ENCODE data around the gene WDR3.
"Not testable (repeated sequence)": the region's sequence is repeated elsewhere in the genome, so short reads cannot be mapped to it uniquely, and the experiment has no call there.

Gene WDR3

DNA sequence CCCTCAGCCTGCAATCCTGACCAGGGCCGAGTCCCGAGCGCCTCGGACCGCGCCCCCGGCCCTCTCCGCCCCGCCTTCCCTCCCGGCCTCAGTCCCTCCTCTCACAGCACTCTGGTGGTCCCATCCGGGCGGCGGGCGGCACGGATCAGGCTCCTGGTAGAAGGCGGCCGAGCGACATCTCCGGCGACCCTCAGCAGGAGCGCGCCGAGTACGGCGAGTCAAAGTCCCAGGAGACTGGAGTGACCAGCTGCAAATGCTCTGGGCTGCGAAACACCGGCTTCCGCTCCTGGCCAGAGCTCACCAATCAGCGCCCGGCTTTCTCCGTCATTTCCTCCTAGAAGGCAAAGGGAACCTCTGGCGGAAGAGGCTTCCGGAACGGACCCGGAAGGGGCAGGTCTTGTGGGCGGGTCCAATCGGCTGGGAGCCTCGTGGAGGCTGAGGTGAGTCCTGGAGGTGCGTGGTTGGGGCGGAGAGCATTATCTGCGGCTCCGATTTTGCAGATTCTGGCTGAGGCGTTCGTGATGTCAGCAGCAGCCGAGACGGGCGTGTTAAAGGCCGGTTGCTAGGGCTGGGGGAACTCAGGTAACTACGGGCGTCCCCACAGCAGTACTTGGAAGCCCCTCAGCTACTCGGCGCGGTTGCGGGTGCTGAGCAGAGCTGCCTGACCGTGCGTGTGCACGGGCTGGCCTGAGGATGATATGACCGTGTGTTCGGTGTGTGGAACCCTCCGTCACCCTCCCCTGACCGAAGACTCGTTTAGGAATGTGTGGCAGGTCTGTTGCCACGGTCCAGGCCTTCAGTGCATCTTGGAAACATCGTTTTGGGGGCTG lies at the start of gene WDR3, which contains the start of gene GDAP2:
TSS of gene WDR3 (plus strand) at position 397 of the 830 bp plus-strand sequence. CDS start 3,581 bp downstream, outside the sequence.
TSS of gene GDAP2 (minus strand) at position 279 of the 830 bp plus-strand sequence. CDS start 9,264 bp downstream, outside the sequence.
- peak; percentile 91 for DNase-seq

DNA sequence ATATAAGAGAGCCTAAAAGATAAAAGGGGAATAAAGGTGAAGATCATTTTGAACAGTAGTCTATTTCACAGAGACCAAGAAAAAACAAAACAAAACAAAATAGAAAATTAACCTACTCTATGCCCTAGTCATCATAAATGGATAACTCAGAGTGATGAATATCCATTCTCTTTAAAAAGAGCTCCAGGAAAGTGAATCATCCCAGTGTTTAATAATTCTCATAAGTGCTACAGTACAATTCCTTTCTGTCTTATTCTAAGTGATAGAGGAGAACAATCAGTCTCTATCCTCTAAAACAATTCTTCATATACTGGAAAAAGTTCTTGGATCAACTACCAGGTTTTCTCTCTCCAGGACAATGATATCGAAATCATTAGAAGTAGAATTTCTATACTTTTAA lies 45.9 kb upstream of the WDR3 start:
- DNase-seq: no peak

DNA sequence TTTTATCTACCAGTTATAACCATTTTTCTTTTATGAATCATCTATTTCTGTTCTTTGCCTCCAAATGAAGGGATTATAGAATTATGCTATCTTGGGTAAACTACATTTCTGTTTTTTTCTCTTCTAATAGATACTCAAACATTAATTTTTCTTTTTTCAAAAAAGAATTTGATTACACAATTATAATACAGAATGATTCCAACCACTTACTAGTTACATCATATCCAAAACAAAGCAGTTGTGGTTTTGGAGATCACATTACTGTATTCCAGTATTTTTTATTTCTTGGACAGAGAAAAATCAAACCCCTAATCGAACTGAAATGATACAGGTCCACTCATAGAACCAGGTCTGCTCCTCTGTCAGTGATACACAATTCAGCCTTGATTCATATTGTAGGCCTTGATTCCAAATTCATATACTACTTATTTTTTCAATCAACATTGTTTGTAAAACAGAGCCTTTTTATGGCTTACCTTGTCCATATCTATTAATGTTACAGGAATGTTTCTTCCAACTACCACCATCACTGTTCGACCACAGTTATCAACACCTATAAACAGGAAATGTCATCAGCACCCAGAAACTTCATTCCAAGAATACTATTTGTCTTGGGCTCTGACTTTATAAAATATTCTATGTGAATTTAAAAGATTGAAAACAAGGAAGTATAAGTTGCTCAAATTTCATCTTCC lies 43.3 kb upstream of the WDR3 start:
- no peak for DNase-seq

DNA sequence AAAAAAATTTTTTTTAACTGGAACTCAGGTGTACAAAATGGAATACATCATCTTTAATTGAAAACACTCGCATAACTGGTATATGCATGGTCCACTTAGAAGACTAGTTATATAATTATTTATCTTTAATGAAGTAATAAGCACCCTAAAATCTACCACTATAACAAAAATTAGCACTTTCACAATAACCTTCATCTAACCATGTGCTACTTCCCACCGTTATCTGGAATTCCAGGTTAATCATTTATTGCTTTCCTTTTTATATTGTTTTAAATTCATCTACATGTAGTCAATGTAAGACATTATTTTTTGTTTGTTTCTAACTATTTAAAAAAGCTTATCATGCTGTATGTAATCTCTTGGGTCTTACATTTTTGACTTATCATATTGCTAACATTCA lies 39.1 kb upstream of the WDR3 start:
- DNase-seq: no peak

DNA sequence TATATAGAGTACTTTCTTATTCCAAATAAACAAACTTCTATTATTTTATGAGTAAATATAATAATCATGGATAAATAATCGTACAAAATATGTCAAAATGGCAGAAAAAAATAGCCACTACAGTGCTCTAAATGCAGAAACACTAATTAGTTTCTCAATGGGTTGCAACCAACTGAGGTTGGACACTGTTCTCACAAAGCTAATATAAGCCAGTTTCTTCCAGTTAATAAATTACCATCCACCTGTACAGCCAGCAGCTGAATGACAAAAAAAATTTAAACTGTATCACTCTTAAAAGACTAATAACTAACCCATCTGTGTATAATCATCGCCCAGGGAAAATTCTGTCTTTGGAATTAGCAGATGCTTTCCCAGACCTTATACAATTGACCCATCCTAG lies 37.0 kb upstream of the WDR3 start:
- DNase-seq: no peak

DNA sequence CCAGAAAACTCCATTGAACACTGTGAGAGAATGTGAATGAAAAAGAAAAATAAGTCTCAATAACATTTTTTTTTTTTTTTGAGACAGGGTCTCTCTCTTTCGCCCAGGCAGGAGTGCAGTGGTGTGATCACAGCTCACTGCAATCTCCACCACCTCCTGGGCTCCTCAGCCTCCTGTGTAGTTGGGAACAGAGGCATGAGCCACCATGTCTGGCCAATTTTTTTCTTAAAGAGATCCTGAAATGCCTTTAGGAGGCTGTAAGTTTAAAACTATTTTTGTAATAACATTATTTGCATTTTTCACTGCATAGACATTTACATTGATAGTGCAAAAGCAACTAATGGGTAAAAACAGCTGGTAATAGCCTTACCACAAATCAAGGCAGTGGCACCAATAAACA lies 35.5 kb upstream of the WDR3 start:
- DNase-seq: no peak

DNA sequence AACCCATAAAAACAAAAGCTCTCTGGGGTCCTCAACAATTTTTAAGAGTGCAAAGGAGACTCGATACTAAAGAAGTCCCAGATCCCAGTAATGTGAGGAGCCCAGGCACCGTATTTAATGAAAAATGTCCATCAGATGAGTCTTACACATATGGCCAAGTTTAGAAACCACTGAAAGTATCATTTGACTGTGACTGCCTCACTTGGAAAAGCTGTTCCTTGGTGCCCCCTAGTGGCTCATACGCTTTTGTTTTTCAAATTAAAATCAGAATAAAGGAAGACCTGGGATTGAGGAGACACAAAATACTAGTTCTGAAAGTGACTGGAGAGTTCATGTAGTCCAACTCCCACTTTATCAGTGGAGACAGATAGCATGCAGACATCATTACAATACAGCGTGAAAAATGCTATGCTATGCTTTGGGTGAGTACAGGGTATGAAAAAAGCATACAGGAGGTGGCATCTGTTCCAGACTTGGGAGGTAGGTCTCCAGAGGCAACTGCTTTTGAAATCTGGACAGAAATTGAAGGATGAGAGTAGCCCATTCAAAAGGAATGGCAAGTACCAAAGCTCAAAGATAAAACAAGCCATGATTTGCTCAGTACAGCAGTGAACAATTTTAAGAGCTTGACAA lies 33.9 kb upstream of the WDR3 start:
- DNase-seq: peak; percentile 87

DNA sequence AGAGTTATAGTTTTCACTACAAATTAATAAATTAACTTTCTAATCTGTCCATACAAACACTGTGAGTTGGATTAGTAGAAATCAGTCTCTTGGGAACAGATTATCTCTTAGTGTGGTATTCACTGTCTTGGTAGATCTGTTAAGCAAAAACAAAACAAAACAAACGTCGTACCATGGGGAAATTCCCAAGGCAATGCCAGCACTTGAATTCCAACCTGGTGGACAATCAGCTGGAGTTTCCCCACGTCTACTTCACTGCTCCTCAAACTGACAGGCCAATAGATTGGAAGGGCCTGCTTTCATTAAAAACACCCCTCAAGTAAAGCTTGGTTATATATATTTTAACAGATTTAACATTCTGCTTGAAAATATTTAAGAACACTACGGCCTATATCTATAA lies 32.0 kb upstream of the WDR3 start:
- no peak for DNase-seq

DNA sequence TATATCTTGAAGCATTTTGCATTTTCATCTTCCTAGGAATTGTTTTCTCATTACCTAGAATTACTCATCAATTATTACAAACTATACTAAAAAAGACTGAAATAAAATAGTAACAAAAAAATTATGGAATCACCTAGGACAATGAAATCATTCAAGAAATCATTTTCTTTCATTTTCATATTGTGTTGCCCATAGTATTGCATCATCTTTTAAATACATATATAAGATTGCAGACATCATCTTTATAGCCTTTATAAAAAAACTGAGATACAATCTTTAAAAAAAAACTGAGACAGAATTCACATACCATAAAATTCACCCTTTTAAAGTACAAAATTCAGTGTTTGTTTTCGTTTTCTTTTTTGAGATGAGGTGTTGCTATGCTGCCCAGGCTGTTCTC lies 29.7 kb upstream of the WDR3 start:
- DNase-seq: no peak

DNA sequence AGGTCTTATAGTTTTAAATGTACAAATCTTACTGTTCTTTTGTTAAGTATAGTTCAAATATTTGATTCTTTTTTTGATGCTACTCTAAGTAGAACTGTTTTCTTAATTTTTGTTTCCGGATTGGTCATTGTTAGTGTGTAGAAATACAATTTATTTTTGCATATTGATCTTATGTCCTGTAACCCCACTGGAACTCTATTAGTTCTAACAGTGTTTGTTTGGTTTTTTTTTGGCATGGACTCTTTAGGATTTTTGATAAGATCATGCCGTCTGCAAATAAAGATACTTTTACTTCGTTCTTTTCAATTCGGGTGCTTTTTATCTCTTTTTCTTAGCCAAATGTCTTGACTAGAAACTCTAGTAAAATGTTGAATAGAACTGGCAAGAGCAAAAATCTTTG lies 26.6 kb upstream of the WDR3 start:
- DNase-seq: no peak

DNA sequence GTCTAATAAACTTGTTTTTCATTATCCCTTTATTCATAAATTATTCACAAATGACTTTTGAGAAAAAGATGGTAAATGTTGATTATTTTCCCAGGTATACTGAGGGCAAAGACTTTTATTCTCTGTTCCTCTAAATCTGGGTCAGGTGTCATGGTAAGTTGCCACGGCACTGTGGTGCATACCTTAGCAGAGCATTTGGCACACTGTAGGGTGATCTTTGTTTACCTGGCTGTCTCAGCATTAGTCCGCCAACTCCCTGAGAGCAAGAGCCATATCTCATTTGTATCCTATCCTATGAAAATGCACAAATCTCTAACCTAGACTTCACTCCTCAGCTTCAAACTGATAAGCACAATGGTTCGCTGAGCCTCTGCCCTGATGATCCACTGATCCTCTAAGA lies 25.1 kb upstream of the WDR3 start:
- DNase-seq: no peak

DNA sequence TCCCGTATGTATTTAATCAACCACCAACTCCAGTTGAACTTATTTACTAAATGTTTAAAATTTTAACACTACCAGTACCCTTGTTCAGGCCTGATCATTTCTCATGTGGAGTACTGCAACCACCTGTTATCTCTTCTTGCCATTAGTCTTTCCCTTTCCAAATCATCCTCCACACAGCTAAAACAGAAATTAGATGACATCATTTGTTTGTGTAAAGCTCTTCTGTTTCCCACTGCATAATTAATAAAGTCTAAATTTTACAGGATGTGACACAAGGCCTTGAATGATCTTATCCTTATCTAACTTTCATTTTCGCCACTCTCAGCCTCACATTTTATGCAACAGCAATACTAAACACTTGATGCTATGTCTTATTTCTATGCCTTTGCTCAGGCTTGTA lies 24.5 kb upstream of the WDR3 start:
- DNase-seq: no peak

DNA sequence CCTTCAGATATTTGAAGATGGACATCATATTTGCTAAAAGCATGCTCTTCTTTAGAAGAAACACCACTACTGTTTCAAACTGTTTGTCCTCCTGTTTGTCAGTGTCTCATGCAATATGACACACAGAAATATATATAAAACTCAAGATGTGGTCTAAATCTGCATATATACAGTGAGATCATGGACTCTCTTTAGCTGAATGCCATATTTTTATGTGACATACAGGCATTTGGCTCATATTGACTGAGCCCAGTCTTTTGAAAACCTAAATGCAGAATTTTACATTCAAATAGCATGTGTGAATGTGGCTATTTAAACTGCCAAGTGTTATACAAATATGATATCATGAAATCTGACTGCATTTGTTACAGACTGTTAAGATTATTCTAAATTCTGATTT lies 18.5 kb upstream of the WDR3 start:
- DNase-seq: no peak

DNA sequence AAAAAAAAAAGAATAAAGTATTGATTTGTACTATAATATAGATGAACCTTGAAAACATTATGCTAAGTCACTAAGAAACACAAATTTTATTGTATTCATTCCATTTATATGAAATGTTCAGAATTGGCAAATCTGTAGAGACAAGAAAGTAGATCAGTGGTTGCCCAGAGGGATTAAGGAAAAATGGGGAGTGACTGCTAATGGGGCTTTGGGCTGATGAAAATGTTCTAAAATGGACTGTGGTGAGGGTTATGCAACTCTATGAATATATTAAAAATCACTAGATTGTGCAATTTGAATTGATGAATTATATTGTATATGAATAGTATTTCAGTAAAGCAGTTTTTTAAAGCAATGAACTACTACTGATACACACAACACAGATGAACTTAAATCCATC lies 10.2 kb upstream of the WDR3 start:
- no peak for DNase-seq

DNA sequence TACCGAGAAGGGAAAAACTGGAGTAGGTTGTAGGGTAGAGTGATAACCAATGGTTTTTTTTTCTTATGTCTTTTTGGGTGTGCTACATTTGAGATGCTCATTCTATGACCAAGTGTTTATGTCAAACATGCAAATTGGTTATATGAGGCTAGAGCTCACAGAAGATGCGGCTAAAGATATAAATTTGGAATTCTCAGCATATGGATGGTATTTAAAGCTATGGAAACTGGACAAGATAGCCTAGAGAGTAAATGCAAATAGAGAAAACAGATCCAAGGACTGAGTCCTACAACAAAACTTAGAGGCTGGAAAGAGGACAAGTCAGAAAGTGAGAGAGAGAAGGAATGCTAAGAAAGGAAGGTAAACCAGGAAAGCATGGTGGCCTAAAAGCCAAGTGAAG lies 7.5 kb upstream of the WDR3 start:
- DNase-seq: no peak

DNA sequence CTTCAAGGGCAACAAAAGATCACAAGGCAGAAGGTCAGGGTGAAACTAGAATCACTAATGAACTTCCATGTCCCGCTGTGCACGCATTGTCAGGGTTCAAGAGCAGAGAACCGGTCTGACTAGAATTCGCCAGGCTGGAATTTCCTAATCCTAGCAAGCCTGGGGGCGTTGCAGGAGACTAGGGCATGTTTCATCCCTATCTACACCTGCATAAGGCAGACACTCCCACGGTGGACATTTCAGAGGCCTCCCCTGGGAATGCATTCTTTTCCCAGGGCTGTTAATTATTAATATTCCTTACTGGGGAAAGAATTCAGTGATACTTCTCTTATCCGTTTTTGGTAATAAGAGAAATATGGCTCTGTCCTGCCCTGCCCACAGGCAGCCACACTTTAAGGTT lies 6.8 kb upstream of the WDR3 start:
- not testable (repeated sequence) for DNase-seq

DNA sequence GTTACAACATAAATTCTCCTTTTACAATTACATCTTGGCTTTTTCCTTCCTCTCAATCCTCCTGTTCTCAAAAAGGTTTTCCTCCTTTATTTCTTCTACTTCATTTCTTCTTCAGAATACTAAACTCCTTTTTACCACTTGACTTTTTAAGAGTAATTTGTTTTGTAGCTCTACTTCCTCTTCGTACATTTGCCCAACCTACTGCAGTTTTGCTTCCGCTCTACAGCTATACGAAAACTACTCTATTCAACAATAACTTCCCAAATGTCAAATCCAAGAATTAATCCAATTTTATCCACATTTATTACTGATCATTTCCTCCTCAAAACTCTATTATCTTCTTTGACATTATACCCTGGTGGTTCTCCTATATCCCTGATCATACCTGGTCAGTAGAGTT lies 3.6 kb upstream of the WDR3 start:
- no peak for DNase-seq

DNA sequence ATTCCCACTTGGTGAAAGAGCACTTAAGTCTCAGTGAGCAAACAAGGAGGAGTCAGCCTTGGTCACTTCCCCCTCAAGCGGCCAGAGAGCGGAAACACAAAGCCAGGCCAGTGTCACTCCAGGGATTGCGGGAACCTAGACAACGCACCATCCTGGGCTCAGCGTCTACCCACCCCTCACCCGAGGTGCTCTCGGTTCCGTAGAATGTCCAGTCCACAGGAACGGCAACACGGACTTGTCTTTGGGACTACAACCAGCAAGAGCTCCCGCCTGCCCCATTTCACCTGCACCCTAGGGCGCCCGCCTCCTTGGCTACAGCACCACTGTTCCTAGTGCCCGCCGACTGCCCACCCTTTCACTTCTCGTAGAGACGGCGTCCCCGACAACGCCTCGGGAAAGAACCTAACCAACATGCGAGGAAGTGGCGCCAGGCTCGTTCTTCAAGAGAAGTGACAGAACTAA lies 627 bp upstream of the WDR3 start:
- DNase-seq: peak; percentile 2

DNA sequence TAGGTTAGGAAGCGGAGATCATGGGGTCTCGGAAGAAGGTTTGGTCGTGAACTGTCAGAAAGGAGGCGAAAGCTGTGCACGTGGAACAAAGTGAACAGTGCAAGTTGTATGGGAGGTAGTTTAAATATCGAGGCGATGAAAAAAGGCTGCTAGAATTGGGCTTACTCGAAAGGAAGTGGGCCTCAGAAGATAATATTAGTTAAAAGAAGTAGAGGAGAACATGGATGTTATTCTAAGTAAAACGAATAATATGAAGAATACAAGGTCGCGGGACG lies 571 bp downstream of the WDR3 start:
- DNase-seq: no peak

DNA sequence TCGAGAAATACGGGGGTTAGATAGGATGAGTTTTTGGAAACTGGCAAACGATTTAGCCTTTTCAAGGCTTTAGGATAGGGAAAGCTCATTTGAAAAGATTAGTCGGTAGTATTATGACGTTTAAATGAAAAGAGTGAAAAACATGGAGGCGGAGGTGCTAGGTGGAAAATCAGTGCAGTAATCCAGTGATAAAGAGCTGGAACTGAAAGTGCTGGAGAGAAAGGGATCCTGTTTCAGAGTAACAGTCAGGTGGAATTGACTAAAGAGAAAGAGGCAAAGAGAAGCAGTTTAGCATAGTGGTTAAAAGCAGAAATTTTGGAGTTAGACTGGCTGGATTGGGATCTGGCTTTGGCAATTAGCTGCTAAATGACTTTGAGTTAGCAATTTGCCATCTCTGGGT lies 945 bp downstream of the WDR3 start:
- DNase-seq: no peak

DNA sequence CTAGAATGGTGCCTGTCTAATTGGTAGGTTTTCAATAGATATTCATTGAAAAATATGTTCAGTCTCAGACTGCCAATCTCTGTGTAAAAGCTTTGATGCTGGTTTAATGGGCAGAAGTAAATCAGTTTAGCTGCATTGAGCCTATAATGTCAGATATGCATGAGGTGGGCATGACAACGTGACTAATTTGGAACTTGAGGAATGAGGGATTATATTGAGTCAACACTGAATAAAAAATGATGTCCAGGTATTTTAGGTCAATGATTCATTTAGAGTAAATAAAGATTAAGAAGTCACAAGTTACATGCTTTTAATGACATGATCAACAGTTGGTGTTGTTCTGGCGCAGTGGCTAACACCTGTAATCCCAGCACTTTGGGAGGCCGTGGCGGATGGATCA lies 3.0 kb downstream of the WDR3 start:
- no peak for DNase-seq

DNA sequence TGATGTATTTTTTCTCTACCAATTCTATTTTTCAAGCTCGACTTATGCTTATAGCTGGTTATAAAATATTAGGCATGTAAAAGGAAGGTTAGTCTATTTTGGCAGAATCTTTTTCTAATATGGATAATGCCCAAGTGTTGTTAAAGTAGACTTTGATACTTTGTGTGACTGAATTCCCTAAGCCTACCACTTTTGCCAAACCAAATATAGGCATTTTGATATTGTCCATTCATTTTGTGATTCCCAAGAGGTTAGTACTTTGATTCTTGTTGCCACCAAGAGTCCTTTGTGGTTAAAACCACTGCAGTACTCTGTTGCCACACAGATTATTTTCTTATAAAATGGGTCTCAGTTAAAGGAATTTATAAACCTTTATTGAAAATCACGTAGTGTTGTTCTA lies 4.2 kb downstream of the WDR3 start:
- no peak for DNase-seq

DNA sequence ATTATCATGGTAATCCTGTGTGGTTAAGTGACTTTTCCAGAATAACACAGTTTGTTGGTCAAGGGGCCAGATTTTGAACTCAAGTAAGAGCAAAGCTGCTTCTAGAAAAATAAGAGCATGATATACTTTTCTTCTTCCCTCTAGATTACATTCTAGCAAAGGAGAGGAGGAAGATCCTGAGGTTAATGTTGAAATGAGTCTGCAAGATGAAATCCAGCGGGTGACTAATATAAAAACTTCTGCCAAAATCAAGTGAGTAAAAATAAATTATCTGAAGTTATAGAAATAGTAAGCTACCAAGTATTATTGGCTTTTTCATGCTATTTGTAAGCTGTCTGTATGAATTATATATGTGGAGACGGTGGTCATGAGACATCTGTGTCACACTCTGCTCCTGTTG lies 12.8 kb downstream of the WDR3 start:
- DNase-seq: no peak

DNA sequence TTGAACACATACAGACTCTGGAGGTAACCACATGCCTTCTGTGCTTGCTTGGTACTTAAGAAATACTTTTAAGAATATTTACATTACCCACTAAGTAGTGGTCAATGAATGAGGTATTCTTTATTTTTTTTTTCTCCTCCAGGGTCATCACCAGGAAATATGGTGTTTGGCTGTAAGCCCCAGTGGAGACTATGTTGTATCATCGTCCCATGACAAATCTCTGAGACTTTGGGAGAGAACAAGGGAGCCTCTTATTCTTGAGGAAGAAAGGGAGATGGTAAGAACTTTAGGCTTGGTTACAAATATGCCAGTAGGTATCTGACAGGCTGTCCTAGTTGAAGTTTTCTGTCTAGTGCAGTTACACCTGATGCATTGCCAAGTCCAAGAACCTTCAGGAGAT lies 22.8 kb downstream of the WDR3 start:
- no peak for DNase-seq

All from NCI-H446 treated with DMSO at 0.1 percent for 48 hours (cell line).